Liver (tissue), 9 donors: Measurements from ENCODE around the gene CDH16. TPM values are rescaled to one million over a fixed set of nuclear protein-coding genes. Genes with fewer than 3 reads are reported as not detected.

Experiments
- DNase-seq: peaks from one replicate; pipeline ENCODE4 v3.0.0-alpha.2; 2017; ENCODE audit warnings: low spot score
- H3K27ac ChIP-seq, 2 donors: one replicate each; pipeline ENCODE4 v1.7.0; 2013; ENCODE audit warnings: inconsistent platforms in 2 of 2, low read length in 2 of 2, control low read depth in 1 of 2, low read depth in 1 of 2, mild to moderate bottlenecking in 1 of 2
- H3K27me3 ChIP-seq, 4 donors: one replicate each; pipeline versions ENCODE4 v1.6.1 to v1.7.0; 2013; ENCODE audit warnings: low read length in 3 of 4, inconsistent platforms in 1 of 4, mild to moderate bottlenecking in 1 of 4, moderate library complexity in 1 of 4; ENCODE audit not compliant: control insufficient read depth in 4 of 4, insufficient read depth in 4 of 4
- H3K36me3 ChIP-seq, 4 donors: one replicate each; pipeline versions ENCODE4 v1.6.1 to v1.7.0; 2013; ENCODE audit warnings: low read length in 3 of 4, mild to moderate bottlenecking in 3 of 4, low read depth in 1 of 4, moderate library complexity in 1 of 4; ENCODE audit not compliant: control insufficient read depth in 4 of 4, insufficient read depth in 3 of 4
- H3K4me1 ChIP-seq, 4 donors: one replicate each; pipeline versions ENCODE4 v1.6.1 to v1.7.0; 2013; ENCODE audit warnings: low read length in 3 of 4, mild to moderate bottlenecking in 3 of 4, moderate library complexity in 1 of 4; ENCODE audit not compliant: control insufficient read depth in 4 of 4, insufficient read depth in 4 of 4
- H3K4me3 ChIP-seq, 3 donors: one replicate each; pipeline versions ENCODE4 v1.6.1 to v1.7.0; 2013; ENCODE audit warnings: low read length in 3 of 3, control low read depth in 1 of 3, low read depth in 1 of 3, mild to moderate bottlenecking in 1 of 3
- H3K9ac ChIP-seq, 2 donors: one replicate each; pipeline ENCODE4 v1.7.0; 2013; ENCODE audit warnings: low read length in 2 of 2, mild to moderate bottlenecking in 2 of 2, moderate library complexity in 2 of 2, control low read depth in 1 of 2, low read depth in 1 of 2
- H3K9me3 ChIP-seq, 4 donors: one replicate each; pipeline versions ENCODE4 v1.6.1 to v1.7.0; 2013; ENCODE audit warnings: low read length in 3 of 4; ENCODE audit not compliant: control insufficient read depth in 4 of 4
- ATF3 ChIP-seq: IDR thresholded peaks from 2 replicates; pipeline ENCODE4 v1.6.1; 2016; ENCODE audit warnings: antibody characterized with exemption
- CTCF ChIP-seq: fragments of 150-350 bp; IDR thresholded peaks from 2 replicates; pipeline ENCODE4 v1.5.1; 2017; ENCODE audit warnings: improper control_type of control experiment, low read depth, low read length; ENCODE audit not compliant: missing input control
- EGR1 ChIP-seq, 2 donors: IDR thresholded peaks; 2 replicates each; pipeline ENCODE4 v1.6.1; 2016 to 2018; ENCODE audit warnings: antibody characterized with exemption in 2 of 2, low read depth in 2 of 2
- FOXA1 ChIP-seq: IDR thresholded peaks from 2 replicates; pipeline ENCODE4 v1.6.1; 2016; ENCODE audit warnings: antibody characterized with exemption
- FOXA2 ChIP-seq: IDR thresholded peaks from 2 replicates; pipeline ENCODE4 v1.6.1; 2016; ENCODE audit warnings: antibody characterized with exemption
- GABPA ChIP-seq, 2 donors: IDR thresholded peaks in 1 of 2; conservative IDR thresholded peaks in 1 of 2; 2 replicates each; pipeline ENCODE4 v1.6.1; 2016; ENCODE audit warnings: antibody characterized with exemption in 2 of 2, mild to moderate bottlenecking in 1 of 2, moderate library complexity in 1 of 2
- HNF4A ChIP-seq, 2 donors: conservative IDR thresholded peaks; 2 replicates each; pipeline ENCODE4 v1.6.1; 2016; ENCODE audit warnings: antibody characterized with exemption in 2 of 2, mild to moderate bottlenecking in 2 of 2
- HNF4G ChIP-seq: IDR thresholded peaks from 2 replicates; pipeline ENCODE4 v1.6.1; 2016; ENCODE audit warnings: antibody characterized with exemption
- JUND ChIP-seq, 2 donors: IDR thresholded peaks; 2 replicates each; pipeline ENCODE4 v1.6.1; 2016; ENCODE audit warnings: antibody characterized with exemption in 2 of 2
- MAX ChIP-seq: IDR thresholded peaks from 2 replicates; pipeline ENCODE4 v1.6.1; 2016; ENCODE audit warnings: antibody characterized with exemption
- NR2F2 ChIP-seq: IDR thresholded peaks from 2 replicates; pipeline ENCODE4 v1.6.1; 2016; ENCODE audit warnings: antibody characterized with exemption
- RAD21 ChIP-seq, 2 donors: IDR thresholded peaks; 2 replicates each; pipeline ENCODE4 v1.6.1; 2016; ENCODE audit warnings: antibody characterized with exemption in 2 of 2, mild to moderate bottlenecking in 2 of 2
- REST ChIP-seq: IDR thresholded peaks from 2 replicates; pipeline ENCODE4 v1.6.1; 2016; ENCODE audit warnings: antibody characterized with exemption, mild to moderate bottlenecking
- RXRA ChIP-seq, 2 donors: IDR thresholded peaks; 2 replicates each; pipeline ENCODE4 v1.6.1; 2017 to 2018; ENCODE audit warnings: antibody characterized with exemption in 2 of 2, mild to moderate bottlenecking in 1 of 2
- SP1 ChIP-seq: IDR thresholded peaks from 2 replicates; pipeline ENCODE4 v1.6.1; 2018; ENCODE audit warnings: antibody characterized with exemption, mild to moderate bottlenecking
- TAF1 ChIP-seq: conservative IDR thresholded peaks from 2 replicates; pipeline ENCODE4 v1.6.1; 2016; ENCODE audit warnings: antibody characterized with exemption, mild to moderate bottlenecking
- YY1 ChIP-seq: IDR thresholded peaks from 2 replicates; pipeline ENCODE4 v1.6.1; 2016; ENCODE audit warnings: antibody characterized with exemption, mild to moderate bottlenecking
- ZBTB33 ChIP-seq: IDR thresholded peaks from 2 replicates; pipeline ENCODE4 v1.6.1; 2016; ENCODE audit warnings: antibody characterized with exemption
- WGBS: extraction: QIAGEN DNeasy Blood & Tissue Kit; methylation state at CpG from one replicate; pipeline ENCODE4 v1.1.7; 2013; 5-methylcytosine and 5-hydroxymethylcytosine counted together
- polyA plus RNA-seq, 2 donors: library from polyadenylated mRNA; stranded (reverse) in 1 of 2; unstranded in 1 of 2; fragments of 200-250 nt in 1 of 2; fragments of >200 nt in 1 of 2; fragmentation: Nextera tagmentation in 1 of 2; extraction: Ambion mirVana in 1 of 2; gene quantifications; one replicate each; pipeline versions ENCODE4 v1.2.1 to v1.2.3, GENCODE V29; 2013 to 2015
- total RNA-seq, 2 donors: library from RNA; depleted of rRNA; stranded (reverse); fragments of >200 nt; gene quantifications; one replicate each; pipeline ENCODE4 v1.2.3, GENCODE V29; 2014
- donor health status: healthy.
- donor health status: healthy.
- donor health status: healthy.
- donor health status: healthy.
- donor health status: healthy.

Gene CDH16
- total and polyA plus RNA-seq, 4 donors, result 0.56 TPM; not detected in 3

- TF ChIP-seq SP1 (peak; percentile 33), HNF4A (conservative IDR thresholded peaks at IDR 0.05) (peak; percentile 46 to 62), RAD21 (IDR thresholded peaks at IDR 0.05) (no peak), REST (no peak), FOXA2 (no peak), GABPA (IDR thresholded peaks at IDR 0.05 in 1 of 2, conservative IDR thresholded peaks at IDR 0.05 in 1 of 2) (peak in 1 of 2 donors; percentile 26), FOXA1 (no peak), TAF1 (no peak), EGR1 (IDR thresholded peaks at IDR 0.05; ENCODE audit: low read depth in 2 of 2) (no peak), ZBTB33 (no peak), RXRA (IDR thresholded peaks at IDR 0.05) (peak; percentile 6 to 55), ATF3 (no peak), NR2F2 (no peak), JUND (IDR thresholded peaks at IDR 0.05) (no peak), HNF4G (no peak), YY1 (peak; percentile 23), CTCF (no peak), MAX (no peak)
- Histone ChIP-seq H3K27me3 (no peaks in the 10 kb centered on the region), H3K4me1 (peaks cover 18 to 60% (median 45%) of the 10 kb centered on the region in 4 donors), H3K4me3 (peak overlapping the region in 2 of 3 donors; percentile 12 to 35), H3K9me3 (no peaks in the 10 kb centered on the region), H3K9ac (peak overlapping the region in 1 of 2 donors; percentile 44), H3K36me3 (no peaks in the 10 kb centered on the region), H3K27ac (peak overlapping the region; percentile 49 to 76)
- no peak for DNase-seq
- WGBS, result 21% methylated on average over 5 of the region's 5 CpGs
Observed at GRCh38 chr16:66961914-66962313, 43.2 kb upstream of the CDH16 start.
